H9 (cell line): ENCODE results near the gene GIPC3. TPM values are rescaled to one million over a fixed set of nuclear protein-coding genes. Genes with fewer than 3 reads are reported as not detected.

Source experiments
- DNase-seq: peaks from one replicate; pipeline ENCODE4 v3.0.0-alpha.2; 2017
- H2AFZ ChIP-seq: one replicate; pipeline ENCODE4 v1.6.1; 2013; ENCODE audit warnings: mild to moderate bottlenecking, low read length, control low read depth, moderate library complexity
- H2AK5ac ChIP-seq: 2 replicates; pipeline ENCODE4 v1.6.1; 2013; ENCODE audit warnings: low read length, control low read depth, mixed read lengths; ENCODE audit not compliant: insufficient read length
- H2BK120ac ChIP-seq: one replicate; pipeline ENCODE4 v1.6.1; 2013; ENCODE audit warnings: low read depth, mild to moderate bottlenecking, low read length, control low read depth, inconsistent platforms; ENCODE audit not compliant: poor library complexity, severe bottlenecking
- H2BK12ac ChIP-seq: 2 replicates; pipeline ENCODE4 v1.6.1; 2013; ENCODE audit warnings: low read length, control low read depth, mixed read lengths, low read depth; ENCODE audit not compliant: insufficient read length
- H2BK15ac ChIP-seq: 2 replicates; pipeline ENCODE4 v1.6.1; 2013; ENCODE audit warnings: low read depth, low read length, control low read depth
- H2BK20ac ChIP-seq: one replicate; pipeline ENCODE4 v1.6.1; 2013; ENCODE audit warnings: low read depth, mild to moderate bottlenecking, low read length, control low read depth, inconsistent platforms; ENCODE audit not compliant: poor library complexity, severe bottlenecking
- H2BK5ac ChIP-seq: 2 replicates; pipeline ENCODE4 v1.6.1; 2013; ENCODE audit warnings: low read length, control low read depth, mixed read lengths; ENCODE audit not compliant: insufficient read length
- H3K14ac ChIP-seq: 2 replicates; pipeline ENCODE4 v1.6.1; 2013; ENCODE audit warnings: low read length, control low read depth; ENCODE audit not compliant: insufficient read depth
- H3K18ac ChIP-seq: 2 replicates; pipeline ENCODE4 v1.6.1; 2013; ENCODE audit warnings: low read depth, mild to moderate bottlenecking, mixed read lengths, low read length, control low read depth; ENCODE audit not compliant: insufficient read length
- H3K23ac ChIP-seq: 2 replicates; pipeline ENCODE4 v1.6.1; 2013; ENCODE audit warnings: low read length, control low read depth, mixed read lengths, low read depth; ENCODE audit not compliant: insufficient read length
- H3K23me2 ChIP-seq: 2 replicates; pipeline ENCODE4 v1.6.1; 2013; ENCODE audit warnings: low read depth, mild to moderate bottlenecking, mixed read lengths, low read length, control low read depth; ENCODE audit not compliant: insufficient read length, poor library complexity, severe bottlenecking
- H3K27ac ChIP-seq: 2 replicates; pipeline ENCODE4 v1.5.1; 2013; ENCODE audit warnings: low read length, control low read depth, mixed read lengths, low read depth; ENCODE audit not compliant: insufficient read length
- H3K27me3 ChIP-seq: 2 replicates; pipeline ENCODE4 v1.6.1; 2013; ENCODE audit warnings: low read length, control low read depth, inconsistent platforms; ENCODE audit not compliant: insufficient read depth
- H3K4ac ChIP-seq: 2 replicates; pipeline ENCODE4 v1.6.1; 2013; ENCODE audit warnings: low read depth, mild to moderate bottlenecking, control low read depth, inconsistent platforms, low read length, moderate library complexity
- H3K4me1 ChIP-seq: 2 replicates; pipeline ENCODE4 v1.6.1; 2013; ENCODE audit warnings: low read length, control low read depth, inconsistent platforms; ENCODE audit not compliant: insufficient read depth
- H3K4me2 ChIP-seq: 2 replicates; pipeline ENCODE4 v1.6.1; 2013; ENCODE audit warnings: low read length, control low read depth, mixed read lengths; ENCODE audit not compliant: insufficient read length, insufficient read depth
- H3K56ac ChIP-seq: 2 replicates; pipeline ENCODE4 v1.6.1; 2013; ENCODE audit warnings: low read depth, mild to moderate bottlenecking, mixed read lengths, low read length, control low read depth; ENCODE audit not compliant: insufficient read length
- H3K79me1 ChIP-seq: 2 replicates; pipeline ENCODE4 v1.6.1; 2013; ENCODE audit warnings: low read depth, mild to moderate bottlenecking, moderate library complexity, low read length, control low read depth, inconsistent platforms; ENCODE audit not compliant: insufficient read depth, poor library complexity, severe bottlenecking
- H3K79me2 ChIP-seq: 2 replicates; pipeline ENCODE4 v1.6.1; 2013; ENCODE audit warnings: low read length, control low read depth, inconsistent platforms; ENCODE audit not compliant: insufficient read depth
- H3K9ac ChIP-seq: 2 replicates; pipeline ENCODE4 v1.6.1; 2013; ENCODE audit warnings: low read length, control low read depth, mixed read lengths; ENCODE audit not compliant: insufficient read length; ENCODE audit errors: extremely low read depth
- H3K9me3 ChIP-seq: one replicate; pipeline ENCODE4 v1.6.1; 2013; ENCODE audit warnings: low read depth, low read length, inconsistent platforms; ENCODE audit not compliant: control insufficient read depth
- H3T11ph ChIP-seq: one replicate; pipeline ENCODE4 v1.6.1; 2013; ENCODE audit warnings: mild to moderate bottlenecking, low read length, control low read depth, inconsistent platforms
- H4K20me1 ChIP-seq: one replicate; pipeline ENCODE4 v1.6.1; 2013; ENCODE audit not compliant: control insufficient read depth, insufficient read length, insufficient read depth
- H4K5ac ChIP-seq: 2 replicates; pipeline ENCODE4 v1.6.1; 2013; ENCODE audit warnings: low read depth, mild to moderate bottlenecking, mixed read lengths, low read length, control low read depth; ENCODE audit not compliant: insufficient read length
- H4K8ac ChIP-seq: replicated peaks from 2 replicates; pipeline ENCODE4 v1.6.1; 2013; ENCODE audit warnings: low read length, control low read depth, mixed read lengths, low read depth; ENCODE audit not compliant: insufficient read length
- H4K91ac ChIP-seq: 2 replicates; pipeline ENCODE4 v1.6.1; 2013; ENCODE audit warnings: low read depth, mild to moderate bottlenecking, moderate library complexity, mixed read lengths, low read length, control low read depth; ENCODE audit not compliant: insufficient read length
- H3K27ac Mint-ChIP-seq, 3 experiments: 2 replicates in 2 of 3; 3 replicates in 1 of 3; pipeline ENCODE4 v1.8.0; 2020 to 2021; ENCODE audit warnings: mixed read lengths in 3 of 3, mild to moderate bottlenecking in 1 of 3, moderate library complexity in 1 of 3
- H3K27me3 Mint-ChIP-seq: 2 replicates; pipeline ENCODE4 v1.8.0; 2021; ENCODE audit warnings: low read depth, mild to moderate bottlenecking, moderate library complexity, mixed read lengths
- H3K36me3 Mint-ChIP-seq, 3 experiments: 2 replicates in 2 of 3; 3 replicates in 1 of 3; pipeline ENCODE4 v1.8.0; 2020 to 2021; ENCODE audit warnings: low read depth in 3 of 3, mixed read lengths in 3 of 3; ENCODE audit not compliant: insufficient read depth in 1 of 3
- H3K4me1 Mint-ChIP-seq, 2 experiments: 2 replicates each; pipeline ENCODE4 v1.8.0; 2020; ENCODE audit warnings: mixed read lengths in 2 of 2
- H3K4me3 Mint-ChIP-seq, 2 experiments: 2 replicates in 1 of 2; 3 replicates in 1 of 2; pipeline ENCODE4 v1.8.0; 2020 to 2021; ENCODE audit warnings: mild to moderate bottlenecking in 2 of 2, mixed read lengths in 2 of 2, moderate library complexity in 1 of 2
- H3K9me3 Mint-ChIP-seq, 2 experiments: 2 replicates in 1 of 2; 3 replicates in 1 of 2; pipeline ENCODE4 v1.8.0; 2020; ENCODE audit warnings: mild to moderate bottlenecking in 2 of 2, mixed read lengths in 2 of 2, moderate library complexity in 1 of 2
- CTCF ChIP-seq: fragments of 200-600 bp; sonication (generic); conservative IDR thresholded peaks from 3 replicates; pipeline ENCODE4 v1.8.0; 2021; ENCODE audit warnings: antibody characterized with exemption, mild to moderate bottlenecking
- WGBS: extraction: QIAGEN DNeasy Blood & Tissue Kit; methylation state at CpG from one replicate; pipeline ENCODE4 v1.1.7; 2013; ENCODE audit warnings: missing lambda C conversion rate, low lambda C conversion rate, mixed read lengths; ENCODE audit not compliant: insufficient read length; ENCODE audit errors: extremely low coverage; 5-methylcytosine and 5-hydroxymethylcytosine counted together
- total RNA-seq: library from RNA; stranded (reverse); gene quantifications from 2 replicates; pipeline ENCODE4 v1.2.1, GENCODE V29; 2021

The GIPC3 gene
- total RNA-seq, 1 experiment from 2014 or later: 1.6 TPM

DNA sequence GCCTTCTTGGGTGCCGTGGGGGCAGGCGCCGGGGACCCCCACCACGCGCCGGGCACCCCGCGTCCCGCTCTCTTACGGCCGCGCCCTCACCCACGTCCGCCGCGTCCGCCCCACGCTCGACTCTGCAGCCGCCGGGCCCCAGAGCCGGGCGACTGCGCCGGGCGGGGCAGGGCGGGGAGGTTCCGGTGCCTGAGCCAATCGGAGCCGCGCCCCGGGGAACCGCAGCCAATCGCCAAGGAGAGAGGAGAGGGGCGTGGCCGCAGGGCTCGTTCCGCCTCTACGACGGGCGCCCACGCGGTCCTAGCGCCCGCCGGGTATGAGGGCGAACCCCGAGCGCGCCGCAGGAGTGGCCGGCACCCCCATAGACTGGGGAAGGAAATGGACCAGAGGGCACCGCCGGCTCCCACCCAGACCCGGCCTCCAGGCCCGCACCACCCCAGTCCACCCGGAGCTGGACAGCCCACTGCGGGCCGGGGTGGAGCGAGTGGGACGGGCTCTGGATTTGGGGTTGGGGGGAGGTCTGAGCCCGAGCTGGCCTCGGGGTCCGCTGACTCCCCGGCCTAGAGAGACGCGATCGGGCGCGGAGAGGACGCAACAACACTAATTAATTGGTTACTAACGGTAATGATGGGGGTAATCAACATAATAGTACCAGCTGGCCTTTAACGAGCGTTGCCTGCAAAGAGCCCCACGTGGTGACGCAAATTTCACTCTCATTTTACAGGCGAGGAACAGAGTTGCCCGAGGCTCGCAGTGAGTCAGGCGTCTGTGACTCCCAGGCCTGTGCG, 27.6 kb upstream of the GIPC3 start, which contains the start of gene MFSD12:
Gene MFSD12, minus strand, starts transcription at position 126 of the 788 bp plus-strand sequence. CDS start 183 bp downstream, outside the sequence.
- Mint-ChIP-seq H3K27ac (no peak within 1 kb of the TSS), H3K9me3 (no peaks in the 10 kb centered on the region), H3K4me1 (peaks cover 12 to 15% of the 10 kb centered on the region in 2 experiments), H3K27me3 (peaks cover 45% of the 10 kb centered on the region), H3K36me3 (0 out of 7 replicates have a peak, but pooled peaks cover 0 to 5% (median 0%) of the 10 kb centered on the region in 3 experiments), H3K4me3 (peak within 1 kb of the TSS; percentile 86 to 97)
- Histone ChIP-seq H3K27ac (no peak within 1 kb of the TSS), H3K18ac (no peak within 1 kb of the TSS), H3K56ac (no peak within 1 kb of the TSS), H2BK15ac (no peak within 1 kb of the TSS), H3K14ac (peak within 1 kb of the TSS; percentile 39), H4K5ac (no peak within 1 kb of the TSS), H2AFZ (no peak within 1 kb of the TSS), H3K79me2 (no peaks in the 10 kb centered on the region), H3K9me3 (no peaks in the 10 kb centered on the region), H4K91ac (no peak within 1 kb of the TSS), H3K4me2 (peak within 1 kb of the TSS; percentile 69), H3K79me1 (no peaks in the 10 kb centered on the region), H2AK5ac (no peak within 1 kb of the TSS), H3K4me1 (no peaks in the 10 kb centered on the region), H2BK5ac (no peak within 1 kb of the TSS), H4K20me1 (peaks cover 3% of the 10 kb centered on the region), H3K23ac (no peak within 1 kb of the TSS), H3T11ph (no peak within 1 kb of the TSS), H2BK20ac (no peak within 1 kb of the TSS), H3K9ac (no peak within 1 kb of the TSS), H3K4ac (no peak within 1 kb of the TSS), H3K27me3 (no peaks in the 10 kb centered on the region; the same call in 1 of the 2 replicates), H2BK12ac (no peak within 1 kb of the TSS), H2BK120ac (no peak within 1 kb of the TSS), H3K23me2 (peaks cover 8% of the 10 kb centered on the region), H4K8ac (no peak within 1 kb of the TSS)
- peak; percentile 90 for DNase-seq
- TF ChIP-seq CTCF: no peak
- no CpG with 5 or more reads among the region's 81 CpGs for WGBS
